Mammary epithelial cell (primary cell): ENCODE measurements around the gene GRID1.

ENCODE experiments used
- EZH2 ChIP-seq: IDR thresholded peaks from 2 replicates; pipeline ENCODE4 v1.6.1; 2012; ENCODE audit warnings: low read length, inconsistent platforms, borderline replicate concordance
- TF ChIP-seq, protein P1 (sequence below), 2 donors: IDR thresholded peaks in 1 of 2; conservative IDR thresholded peaks in 1 of 2; 2 replicates each; pipeline ENCODE4 v1.5.1; 2011 to 2012; ENCODE audit warnings: inconsistent platforms in 2 of 2, low read length in 2 of 2, mild to moderate bottlenecking in 2 of 2, control low read depth in 1 of 2, low read depth in 1 of 2; ENCODE audit not compliant: insufficient read depth in 1 of 2; ENCODE audit errors: extremely low read depth in 1 of 2

DNA sequence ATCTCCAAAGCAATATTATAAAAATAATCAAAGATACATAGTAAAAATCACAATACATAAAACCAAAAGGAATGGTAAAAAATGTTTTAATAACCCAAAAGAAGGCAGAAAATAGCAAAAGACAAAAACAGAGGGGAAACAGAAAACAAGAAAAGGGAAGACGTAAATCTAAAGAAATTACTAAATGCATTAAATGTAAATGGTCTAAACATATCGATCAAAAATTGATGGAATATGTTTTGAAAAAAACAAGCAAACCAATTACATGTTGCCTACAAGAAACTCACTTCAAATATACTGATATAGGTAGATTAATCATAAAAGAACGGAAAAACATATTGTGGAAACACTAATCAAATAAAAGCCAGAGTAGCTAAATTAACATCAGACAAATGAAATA is 369.1 kb downstream of the GRID1 start:
- TF ChIP-seq, protein P1, sequence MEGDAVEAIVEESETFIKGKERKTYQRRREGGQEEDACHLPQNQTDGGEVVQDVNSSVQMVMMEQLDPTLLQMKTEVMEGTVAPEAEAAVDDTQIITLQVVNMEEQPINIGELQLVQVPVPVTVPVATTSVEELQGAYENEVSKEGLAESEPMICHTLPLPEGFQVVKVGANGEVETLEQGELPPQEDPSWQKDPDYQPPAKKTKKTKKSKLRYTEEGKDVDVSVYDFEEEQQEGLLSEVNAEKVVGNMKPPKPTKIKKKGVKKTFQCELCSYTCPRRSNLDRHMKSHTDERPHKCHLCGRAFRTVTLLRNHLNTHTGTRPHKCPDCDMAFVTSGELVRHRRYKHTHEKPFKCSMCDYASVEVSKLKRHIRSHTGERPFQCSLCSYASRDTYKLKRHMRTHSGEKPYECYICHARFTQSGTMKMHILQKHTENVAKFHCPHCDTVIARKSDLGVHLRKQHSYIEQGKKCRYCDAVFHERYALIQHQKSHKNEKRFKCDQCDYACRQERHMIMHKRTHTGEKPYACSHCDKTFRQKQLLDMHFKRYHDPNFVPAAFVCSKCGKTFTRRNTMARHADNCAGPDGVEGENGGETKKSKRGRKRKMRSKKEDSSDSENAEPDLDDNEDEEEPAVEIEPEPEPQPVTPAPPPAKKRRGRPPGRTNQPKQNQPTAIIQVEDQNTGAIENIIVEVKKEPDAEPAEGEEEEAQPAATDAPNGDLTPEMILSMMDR (conservative IDR thresholded peaks at IDR 0.05 in 1 of 2, IDR thresholded peaks at IDR 0.05 in 1 of 2; ENCODE audit: extremely low read depth in 1 of 2, insufficient read depth in 1 of 2, low read depth in 1 of 2, low read length in 2 of 2) = no peak
- no peak for TF ChIP-seq EZH2
